LNCaP clone FGC (cell line): ENCODE results near the gene ID2.
"Not testable (repeated sequence)": the region's sequence is repeated elsewhere in the genome, so short reads cannot be mapped to it uniquely, and the experiment has no call there.

Source experiments
- DNase-seq: peaks from one replicate; pipeline ENCODE4 v3.0.0-alpha.2; 2011; ENCODE audit warnings: low read depth
- H3K4me3 ChIP-seq: 2 replicates; pipeline ENCODE4 v1.5.1; 2011; ENCODE audit warnings: mild to moderate bottlenecking, low read depth, low read length, control low read depth
- TF ChIP-seq, protein P1 (sequence below): IDR thresholded peaks from 2 replicates; pipeline ENCODE4 v1.5.1; 2012; ENCODE audit warnings: mild to moderate bottlenecking; ENCODE audit not compliant: control insufficient read depth, insufficient read depth; ENCODE audit errors: extremely low read depth

The ID2 gene

DNA sequence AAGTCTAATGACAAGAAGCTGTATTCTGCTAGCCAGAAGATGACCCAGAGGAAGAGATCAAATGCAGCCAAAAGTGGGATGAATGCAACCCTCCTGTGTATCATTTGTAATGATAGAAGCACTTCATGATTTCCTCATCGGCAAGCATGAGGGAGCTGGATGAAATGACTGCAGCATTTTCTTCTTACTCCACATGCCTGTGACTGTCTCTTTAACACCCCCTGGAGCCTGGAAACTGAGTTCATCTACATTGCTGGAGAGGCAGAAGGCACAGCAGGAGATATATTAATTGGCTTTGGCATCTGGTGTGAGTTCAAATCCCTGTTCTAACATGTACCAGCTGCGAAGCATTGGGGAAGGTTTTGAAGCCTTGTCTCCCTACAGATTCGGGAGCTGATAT is 37.7 kb downstream of the ID2 start:
- TF ChIP-seq, protein P1, sequence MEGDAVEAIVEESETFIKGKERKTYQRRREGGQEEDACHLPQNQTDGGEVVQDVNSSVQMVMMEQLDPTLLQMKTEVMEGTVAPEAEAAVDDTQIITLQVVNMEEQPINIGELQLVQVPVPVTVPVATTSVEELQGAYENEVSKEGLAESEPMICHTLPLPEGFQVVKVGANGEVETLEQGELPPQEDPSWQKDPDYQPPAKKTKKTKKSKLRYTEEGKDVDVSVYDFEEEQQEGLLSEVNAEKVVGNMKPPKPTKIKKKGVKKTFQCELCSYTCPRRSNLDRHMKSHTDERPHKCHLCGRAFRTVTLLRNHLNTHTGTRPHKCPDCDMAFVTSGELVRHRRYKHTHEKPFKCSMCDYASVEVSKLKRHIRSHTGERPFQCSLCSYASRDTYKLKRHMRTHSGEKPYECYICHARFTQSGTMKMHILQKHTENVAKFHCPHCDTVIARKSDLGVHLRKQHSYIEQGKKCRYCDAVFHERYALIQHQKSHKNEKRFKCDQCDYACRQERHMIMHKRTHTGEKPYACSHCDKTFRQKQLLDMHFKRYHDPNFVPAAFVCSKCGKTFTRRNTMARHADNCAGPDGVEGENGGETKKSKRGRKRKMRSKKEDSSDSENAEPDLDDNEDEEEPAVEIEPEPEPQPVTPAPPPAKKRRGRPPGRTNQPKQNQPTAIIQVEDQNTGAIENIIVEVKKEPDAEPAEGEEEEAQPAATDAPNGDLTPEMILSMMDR = no peak
- no peak overlapping the region for H3K4me3 ChIP-seq
- DNase-seq = no peak

DNA sequence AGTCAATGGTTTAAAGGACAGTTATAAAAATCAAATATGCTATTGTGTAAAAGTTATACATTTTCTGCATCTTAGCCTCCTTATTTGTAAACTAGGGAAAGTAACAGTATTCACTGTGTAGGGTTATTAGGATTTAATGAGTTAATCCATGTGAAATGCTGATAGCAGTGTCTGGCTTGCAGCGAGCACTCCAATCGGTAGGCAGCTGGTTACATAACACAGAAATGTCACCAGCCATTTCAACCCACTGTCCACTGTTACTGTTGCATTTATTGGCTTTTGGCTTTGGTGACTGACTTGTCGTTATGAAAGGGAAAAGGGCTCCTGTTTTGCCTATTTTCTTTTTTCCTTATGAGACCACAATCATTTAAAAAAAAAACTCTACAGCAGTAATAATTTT is 38.9 kb downstream of the ID2 start:
- no peak for DNase-seq
- H3K4me3 ChIP-seq = no peak overlapping the region
- TF ChIP-seq, protein P1 = no peak

DNA sequence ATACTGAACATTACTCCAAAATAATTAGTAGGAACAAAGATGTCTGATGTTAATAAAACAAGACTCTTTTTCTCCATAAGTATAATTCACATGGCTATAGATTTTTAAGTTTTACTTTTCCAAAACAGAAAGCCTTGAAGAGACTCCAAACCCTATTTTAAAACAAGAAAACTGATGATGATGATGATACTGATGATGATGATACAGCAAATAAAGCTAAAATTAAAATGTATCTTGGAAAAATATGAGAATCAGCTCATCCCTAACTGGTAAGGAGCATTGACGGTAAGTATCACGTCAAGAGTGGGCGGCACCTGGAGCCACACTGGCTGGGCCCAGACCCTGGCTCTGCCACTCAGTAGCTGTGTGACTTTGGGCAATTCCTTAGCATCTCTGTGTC is 39.6 kb downstream of the ID2 start:
- H3K4me3 ChIP-seq = no peak overlapping the region
- TF ChIP-seq, protein P1 = no peak
- no peak for DNase-seq

DNA sequence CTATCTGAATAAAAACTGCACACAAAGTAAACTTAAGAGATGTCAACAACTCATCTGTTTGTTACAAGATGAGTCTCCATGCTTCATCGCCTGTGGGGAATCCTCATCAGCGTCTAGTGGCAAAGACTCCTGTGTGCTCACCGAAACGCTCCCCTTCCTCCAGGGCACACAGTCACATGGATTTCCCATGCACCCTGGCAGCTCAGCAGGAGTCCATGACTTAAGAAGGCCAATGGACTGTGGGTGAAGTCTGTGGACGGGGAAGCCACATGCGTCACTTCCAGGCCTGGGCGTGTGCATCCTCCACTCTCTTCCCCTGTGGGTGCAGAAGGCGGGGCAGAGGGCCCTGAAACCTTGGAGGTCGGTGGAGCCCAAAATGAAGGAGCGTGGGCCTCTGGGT is 41.1 kb downstream of the ID2 start:
- no peak overlapping the region for H3K4me3 ChIP-seq
- TF ChIP-seq, protein P1 = no peak
- DNase-seq = no peak

DNA sequence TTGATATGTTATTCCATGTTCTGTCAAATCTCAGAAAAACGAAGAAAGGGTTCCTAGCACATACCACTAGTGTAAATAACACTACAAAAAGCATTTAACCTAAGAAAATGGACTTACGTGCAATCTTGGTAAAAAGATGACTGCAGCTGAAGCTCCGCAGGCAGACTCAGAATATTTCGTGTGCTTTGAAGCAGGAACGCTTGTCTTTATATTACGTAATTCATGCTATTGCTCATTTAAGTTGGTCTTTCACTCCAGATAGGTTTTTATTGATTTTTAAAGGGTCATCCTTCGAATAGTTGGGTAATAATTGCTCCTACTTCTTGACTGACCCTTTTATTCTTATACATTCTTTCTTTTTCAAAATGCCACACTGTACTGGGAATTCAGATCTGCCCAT is 44.0 kb downstream of the ID2 start:
- TF ChIP-seq, protein P1 = no peak
- H3K4me3 ChIP-seq = no peak overlapping the region
- DNase-seq = no peak

DNA sequence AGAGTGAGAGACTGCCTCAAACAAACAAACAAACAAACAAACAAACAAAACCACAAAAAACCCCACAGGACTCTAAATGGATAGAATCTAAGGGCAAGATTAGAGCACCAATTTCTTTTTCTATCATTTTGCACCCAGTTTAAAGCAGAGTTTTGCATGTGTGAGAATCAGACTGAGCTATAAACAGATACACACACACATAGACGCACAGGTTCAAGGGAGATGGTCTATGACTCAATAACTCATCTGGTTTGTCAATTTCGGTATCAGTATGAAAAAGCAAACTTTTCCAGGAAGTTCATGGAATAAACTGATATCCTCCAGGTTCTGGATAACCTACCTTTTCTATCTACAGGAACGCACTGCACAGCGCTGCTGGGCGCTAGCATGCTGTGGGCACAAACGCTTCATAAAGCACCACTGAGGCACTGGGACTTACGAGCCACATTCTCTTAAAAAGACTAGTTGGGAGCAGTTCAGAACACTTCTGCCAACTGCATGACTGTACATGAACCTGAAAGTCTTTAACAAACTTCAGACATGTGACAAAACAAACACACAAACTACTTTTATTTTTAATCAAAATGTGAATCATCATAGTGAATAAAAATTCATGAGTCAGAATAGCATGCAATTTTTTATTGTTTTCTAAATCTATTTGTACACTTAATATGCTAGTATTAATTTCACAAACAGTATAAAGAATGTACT is 46.6 kb downstream of the ID2 start:
- TF ChIP-seq, protein P1 = no peak
- H3K4me3 ChIP-seq = no peak overlapping the region
- DNase-seq = no peak

DNA sequence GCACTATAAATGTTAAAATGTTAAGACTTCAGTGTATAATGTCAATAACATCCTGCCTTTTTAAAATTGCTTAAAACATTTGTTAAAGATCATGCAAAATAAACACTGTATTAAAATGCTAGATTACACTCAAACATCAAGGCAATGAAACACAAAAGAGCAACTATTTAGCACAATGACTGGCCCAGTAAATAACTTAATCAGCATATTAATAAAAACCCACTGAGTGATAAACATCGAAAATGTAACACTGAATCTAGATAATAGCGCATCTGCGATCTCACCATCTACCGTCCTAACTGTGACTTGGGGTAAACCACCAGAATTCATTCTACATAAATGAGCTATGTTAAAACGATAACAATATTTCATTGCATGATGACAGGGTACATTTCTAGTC is 47.2 kb downstream of the ID2 start:
- H3K4me3 ChIP-seq, DNase-seq: not testable (repeated sequence)

DNA sequence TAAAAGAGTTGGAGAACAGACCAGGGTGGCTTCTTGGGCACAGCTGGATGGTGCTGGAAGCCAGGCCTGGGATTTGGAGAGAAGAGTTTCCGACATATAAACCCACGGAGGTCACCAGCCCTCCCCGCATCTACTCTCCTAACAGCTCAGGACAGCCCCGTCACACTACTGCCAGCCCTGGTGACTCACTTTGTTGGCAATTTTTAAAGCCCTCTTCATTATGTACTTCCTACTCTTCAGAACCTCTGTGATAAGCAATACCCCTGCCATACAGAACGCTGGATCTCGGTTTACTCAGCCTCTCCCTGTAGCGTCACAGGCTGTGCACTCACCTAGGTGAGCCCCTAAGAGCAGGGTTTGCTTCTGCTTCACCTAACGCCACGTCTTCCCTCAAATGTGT is 48.1 kb downstream of the ID2 start:
- no peak for DNase-seq
- TF ChIP-seq, protein P1 = no peak
- H3K4me3 ChIP-seq = no peak overlapping the region
